ENCODE results near the gene STARD10. TPM values are rescaled to one million over a fixed set of nuclear protein-coding genes. Genes with fewer than 3 reads are reported as not detected.

Gene STARD10
- 4.4 and 4.8 TPM in 2 replicates for total RNA-seq (2012; rRNA removed)

GRCh38 chr11:72793425-72794367 lies at the start of gene STARD10:
TSS of gene STARD10 (minus strand) at chr11:72794047. CDS start at chr11:72781181, 12,866 bp downstream.
- Histone ChIP-seq H3K36me3 (ENCODE audit: insufficient read depth, low read length) (no peaks in the 10 kb centered on the region), H3K4me1 (ENCODE audit: control insufficient read depth, insufficient read depth, low read length) (peaks cover 25% of the 10 kb centered on the region), H3K9me3 (replicated peaks; ENCODE audit: low read length) (no peaks in the 10 kb centered on the region), H3K4me3 (ENCODE audit: low read length) (peak within 1 kb of the TSS; percentile 85), H3K4me2 (ENCODE audit: low read length) (peak within 1 kb of the TSS; percentile 81), H3K9ac (ENCODE audit: low read depth, low read length) (peak within 1 kb of the TSS; percentile 78), H3K27me3 (ENCODE audit: control insufficient read depth, insufficient read depth, low read length) (no peaks in the 10 kb centered on the region)

- Histone ChIP-seq H3K9me3 (replicated peaks; ENCODE audit: low read length) (no peaks in the 10 kb centered on the region), H3K4me3 (ENCODE audit: low read length) (no peak overlapping the region), H3K4me2 (ENCODE audit: low read length) (no peak overlapping the region), H3K36me3 (ENCODE audit: insufficient read depth, low read length) (peaks cover 33% of the 10 kb centered on the region), H3K27me3 (ENCODE audit: control insufficient read depth, insufficient read depth, low read length) (no peaks in the 10 kb centered on the region), H3K9ac (ENCODE audit: low read depth, low read length) (no peak overlapping the region), H3K4me1 (ENCODE audit: control insufficient read depth, insufficient read depth, low read length) (peaks cover 9% of the 10 kb centered on the region)
Observed at GRCh38 chr11:72842653-72843330, 48.9 kb upstream of the STARD10 start.

GRCh38 chr11:72842126-72842525 lies 48.3 kb upstream of the STARD10 start:
- Histone ChIP-seq H3K4me3 (ENCODE audit: low read length) (no peak overlapping the region), H3K36me3 (ENCODE audit: insufficient read depth, low read length) (peaks cover 38% of the 10 kb centered on the region)

GRCh38 chr11:72841397-72841796 lies 47.5 kb upstream of the STARD10 start:
- Histone ChIP-seq H3K36me3 (ENCODE audit: insufficient read depth, low read length) (peaks cover 37% of the 10 kb centered on the region), H3K4me2 (ENCODE audit: low read length) (no peak overlapping the region), H3K4me3 (ENCODE audit: low read length) (no peak overlapping the region), H3K4me1 (ENCODE audit: control insufficient read depth, insufficient read depth, low read length) (peaks cover 10% of the 10 kb centered on the region), H3K27me3 (ENCODE audit: control insufficient read depth, insufficient read depth, low read length) (no peaks in the 10 kb centered on the region), H3K9me3 (replicated peaks; ENCODE audit: low read length) (no peaks in the 10 kb centered on the region), H3K9ac (ENCODE audit: low read depth, low read length) (no peak overlapping the region)

More at GRCh38 chr11:72842126-72842525, 48.3 kb upstream of the STARD10 start:
- no peak overlapping the region for H3K9ac ChIP-seq (ENCODE audit: low read depth, low read length)
- H3K9me3 ChIP-seq (replicated peaks; ENCODE audit: low read length) = no peaks in the 10 kb centered on the region
- peaks cover 9% of the 10 kb centered on the region for H3K4me1 ChIP-seq (ENCODE audit: control insufficient read depth, insufficient read depth, low read length)
- H3K4me2 ChIP-seq (ENCODE audit: low read length) = no peak overlapping the region
- H3K27me3 ChIP-seq (ENCODE audit: control insufficient read depth, insufficient read depth, low read length) = no peaks in the 10 kb centered on the region

- Histone ChIP-seq H3K4me2 (ENCODE audit: low read length) (no peak overlapping the region), H3K27me3 (ENCODE audit: control insufficient read depth, insufficient read depth, low read length) (no peaks in the 10 kb centered on the region), H3K36me3 (ENCODE audit: insufficient read depth, low read length) (peaks cover 37% of the 10 kb centered on the region), H3K9ac (ENCODE audit: low read depth, low read length) (no peak overlapping the region), H3K4me3 (ENCODE audit: low read length) (no peak overlapping the region), H3K4me1 (ENCODE audit: control insufficient read depth, insufficient read depth, low read length) (peaks cover 15% of the 10 kb centered on the region), H3K9me3 (replicated peaks; ENCODE audit: low read length) (no peaks in the 10 kb centered on the region)
Observed at GRCh38 chr11:72840780-72841179, 46.9 kb upstream of the STARD10 start.

GRCh38 chr11:72838691-72839305 lies 45.0 kb upstream of the STARD10 start:
- H3K9ac ChIP-seq (ENCODE audit: low read depth, low read length) = no peak overlapping the region
- H3K4me1 ChIP-seq (ENCODE audit: control insufficient read depth, insufficient read depth, low read length) = peaks cover 15% of the 10 kb centered on the region
- no peaks in the 10 kb centered on the region for H3K27me3 ChIP-seq (ENCODE audit: control insufficient read depth, insufficient read depth, low read length)
- no peak overlapping the region for H3K4me3 ChIP-seq (ENCODE audit: low read length)
- H3K36me3 ChIP-seq (ENCODE audit: insufficient read depth, low read length) = peaks cover 42% of the 10 kb centered on the region
- H3K9me3 ChIP-seq (replicated peaks; ENCODE audit: low read length) = no peaks in the 10 kb centered on the region
- H3K4me2 ChIP-seq (ENCODE audit: low read length) = no peak overlapping the region

GRCh38 chr11:72836111-72836510 lies 42.3 kb upstream of the STARD10 start:
- Histone ChIP-seq H3K36me3 (ENCODE audit: insufficient read depth, low read length) (peaks cover 33% of the 10 kb centered on the region), H3K27me3 (ENCODE audit: control insufficient read depth, insufficient read depth, low read length) (no peaks in the 10 kb centered on the region), H3K9ac (ENCODE audit: low read depth, low read length) (no peak overlapping the region), H3K4me1 (ENCODE audit: control insufficient read depth, insufficient read depth, low read length) (peaks cover 20% of the 10 kb centered on the region), H3K4me2 (ENCODE audit: low read length) (no peak overlapping the region), H3K9me3 (replicated peaks; ENCODE audit: low read length) (no peaks in the 10 kb centered on the region), H3K4me3 (ENCODE audit: low read length) (no peak overlapping the region)

GRCh38 chr11:72834905-72835304 lies 41.1 kb upstream of the STARD10 start:
- no peak overlapping the region for H3K9ac ChIP-seq (ENCODE audit: low read depth, low read length)
- H3K4me1 ChIP-seq (ENCODE audit: control insufficient read depth, insufficient read depth, low read length) = peaks cover 18% of the 10 kb centered on the region
- no peak overlapping the region for H3K4me3 ChIP-seq (ENCODE audit: low read length)
- no peaks in the 10 kb centered on the region for H3K9me3 ChIP-seq (replicated peaks; ENCODE audit: low read length)
- no peaks in the 10 kb centered on the region for H3K27me3 ChIP-seq (ENCODE audit: control insufficient read depth, insufficient read depth, low read length)
- H3K36me3 ChIP-seq (ENCODE audit: insufficient read depth, low read length) = peaks cover 30% of the 10 kb centered on the region
- H3K4me2 ChIP-seq (ENCODE audit: low read length) = no peak overlapping the region

GRCh38 chr11:72833811-72834493 lies 40.1 kb upstream of the STARD10 start:
- Histone ChIP-seq H3K36me3 (ENCODE audit: insufficient read depth, low read length) (peaks cover 26% of the 10 kb centered on the region), H3K4me3 (ENCODE audit: low read length) (no peak overlapping the region), H3K27me3 (ENCODE audit: control insufficient read depth, insufficient read depth, low read length) (no peaks in the 10 kb centered on the region), H3K4me2 (ENCODE audit: low read length) (no peak overlapping the region), H3K9ac (ENCODE audit: low read depth, low read length) (no peak overlapping the region), H3K9me3 (replicated peaks; ENCODE audit: low read length) (no peaks in the 10 kb centered on the region), H3K4me1 (ENCODE audit: control insufficient read depth, insufficient read depth, low read length) (peaks cover 16% of the 10 kb centered on the region)

- Histone ChIP-seq H3K4me3 (ENCODE audit: low read length) (no peak overlapping the region), H3K27me3 (ENCODE audit: control insufficient read depth, insufficient read depth, low read length) (no peaks in the 10 kb centered on the region), H3K9ac (ENCODE audit: low read depth, low read length) (no peak overlapping the region), H3K4me1 (ENCODE audit: control insufficient read depth, insufficient read depth, low read length) (peaks cover 16% of the 10 kb centered on the region), H3K9me3 (replicated peaks; ENCODE audit: low read length) (no peaks in the 10 kb centered on the region), H3K4me2 (ENCODE audit: low read length) (no peak overlapping the region), H3K36me3 (ENCODE audit: insufficient read depth, low read length) (peaks cover 22% of the 10 kb centered on the region)
Observed at GRCh38 chr11:72833083-72833733, 39.4 kb upstream of the STARD10 start.
